Neural progenitor cell (in vitro differentiated cells): ENCODE results near the gene RABEPK. TPM values are rescaled to one million over a fixed set of nuclear protein-coding genes. Genes with fewer than 3 reads are reported as not detected.

Experiments
- DNase-seq: peaks from one replicate; pipeline ENCODE4 v3.0.0-alpha.2; 2016; ENCODE audit warnings: low spot score
- H2AFZ ChIP-seq: fragments of 200-600 bp; sonication (generic); replicated peaks from 2 replicates; pipeline ENCODE4 v1.6.1; 2016; ENCODE audit warnings: antibody characterized with exemption
- H3F3A ChIP-seq: fragments of 200-600 bp; sonication (generic); 2 replicates; pipeline ENCODE4 v1.6.1; 2016; ENCODE audit warnings: antibody characterized with exemption, low read depth
- H3K27ac ChIP-seq: fragments of 200-600 bp; sonication (generic); 2 replicates; pipeline ENCODE4 v1.5.1; 2016; ENCODE audit warnings: mild to moderate bottlenecking
- H3K27me3 ChIP-seq: fragments of 200-600 bp; sonication (generic); 2 replicates; pipeline ENCODE4 v1.6.1; 2016; ENCODE audit warnings: mild to moderate bottlenecking, moderate library complexity
- H3K36me3 ChIP-seq: fragments of 200-600 bp; sonication (generic); 2 replicates; pipeline ENCODE4 v1.5.1; 2016
- H3K4me1 ChIP-seq: fragments of 200-600 bp; sonication (generic); 2 replicates; pipeline ENCODE4 v1.6.1; 2016; ENCODE audit warnings: mixed run types
- H3K4me2 ChIP-seq: fragments of 200-600 bp; sonication (generic); 2 replicates; pipeline ENCODE4 v1.6.1; 2016
- H3K4me3 ChIP-seq: fragments of 200-600 bp; sonication (generic); 2 replicates; pipeline ENCODE4 v1.5.1; 2016
- H3K79me2 ChIP-seq: fragments of 200-600 bp; sonication (generic); 2 replicates; pipeline ENCODE4 v1.6.1; 2016; ENCODE audit warnings: low read depth
- H3K9ac ChIP-seq: fragments of 200-600 bp; sonication (generic); 2 replicates; pipeline ENCODE4 v1.6.1; 2016
- H3K9me3 ChIP-seq: fragments of 200-600 bp; sonication (generic); 2 replicates; pipeline ENCODE4 v1.5.1; 2016; ENCODE audit warnings: low read depth
- H4K20me1 ChIP-seq: fragments of 200-600 bp; sonication (generic); 2 replicates; pipeline ENCODE4 v1.6.1; 2016; ENCODE audit warnings: low read depth
- H3K27ac Mint-ChIP-seq: 3 replicates; pipeline ENCODE4 v1.8.0; 2021; ENCODE audit warnings: mixed read lengths
- H3K27me3 Mint-ChIP-seq: 2 replicates; pipeline ENCODE4 v1.8.0; 2022; ENCODE audit warnings: low read depth, mild to moderate bottlenecking, inconsistent platforms, moderate library complexity, mixed read lengths; ENCODE audit not compliant: insufficient read depth
- H3K36me3 Mint-ChIP-seq: 3 replicates; pipeline ENCODE4 v1.8.0; 2021; ENCODE audit warnings: mixed read lengths
- H3K4me1 Mint-ChIP-seq: 3 replicates; pipeline ENCODE4 v1.8.0; 2021; ENCODE audit warnings: mixed read lengths
- H3K4me3 Mint-ChIP-seq: 3 replicates; pipeline ENCODE4 v1.8.0; 2021; ENCODE audit warnings: mild to moderate bottlenecking, moderate library complexity, mixed read lengths
- H3K9me3 Mint-ChIP-seq: 3 replicates; pipeline ENCODE4 v1.8.0; 2020; ENCODE audit warnings: mixed read lengths
- EZH2 ChIP-seq: fragments of 200-600 bp; sonication (generic); IDR thresholded peaks from 2 replicates; pipeline ENCODE4 v1.6.1; 2017; ENCODE audit warnings: antibody characterized with exemption, mild to moderate bottlenecking, moderate library complexity
- EZH2phosphoT487 ChIP-seq: fragments of 200-600 bp; sonication (generic); IDR thresholded peaks from 2 replicates; pipeline ENCODE4 v1.6.1; 2017; ENCODE audit warnings: antibody characterized with exemption
- total RNA-seq: library from RNA; depleted of rRNA; stranded (reverse); fragments of >200 nt; gene quantifications from 2 replicates; pipeline ENCODE4 v1.2.3, GENCODE V29; 2015; ENCODE audit warnings: low replicate concordance
- TF ChIP-seq, protein P1 (sequence below): fragments of 200-600 bp; sonication (generic); IDR thresholded peaks from 2 replicates; pipeline ENCODE4 v1.5.1; 2017; ENCODE audit warnings: antibody characterized with exemption, mild to moderate bottlenecking

RABEPK gene
- total RNA-seq, 1 donor from 2014 or later = 7.8 TPM

DNA sequence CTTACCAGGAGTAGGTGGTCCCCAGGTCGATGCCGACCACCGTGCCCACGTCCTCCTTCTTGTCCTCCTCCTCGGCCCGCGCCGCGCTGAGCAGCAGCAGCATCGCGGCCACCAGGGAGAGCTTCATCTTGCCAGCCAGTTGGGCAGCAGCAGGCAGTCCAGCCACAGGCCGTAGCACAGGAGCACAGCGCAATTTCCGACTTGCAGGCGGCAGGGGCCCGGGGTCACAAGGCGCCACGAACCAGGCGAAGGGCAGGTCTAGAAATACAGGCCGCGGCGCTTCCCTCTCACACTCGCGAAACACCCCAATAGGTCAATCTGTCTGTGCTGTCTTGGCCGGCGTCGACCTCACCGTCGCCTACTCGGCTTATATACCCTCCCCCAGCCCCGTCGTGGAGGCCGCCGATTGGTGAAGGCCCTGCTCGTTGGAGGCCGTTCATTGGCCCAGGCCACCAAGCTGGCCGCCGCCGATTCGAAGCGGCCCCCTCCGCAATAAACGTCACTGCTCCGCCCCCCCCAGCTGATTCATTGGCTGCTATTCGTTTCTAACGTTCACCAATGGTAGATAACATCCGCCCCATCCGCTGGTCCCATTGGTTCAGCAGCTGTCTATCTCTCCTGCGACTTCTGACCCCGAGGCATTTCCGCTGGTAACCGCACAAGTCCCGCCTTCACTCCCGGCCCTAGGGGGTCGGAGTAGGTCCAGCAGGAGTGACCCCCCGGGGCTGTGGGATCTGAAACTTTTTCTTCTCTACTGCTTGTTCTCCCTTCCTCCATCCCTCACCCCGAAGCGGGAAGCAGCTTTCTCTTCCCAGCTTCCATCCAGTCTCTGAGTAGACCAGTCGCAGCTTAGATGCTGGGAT is 40.9 kb downstream of the RABEPK start, which contains the start of gene HSPA5:
HSPA5 (minus strand) TSS at position 344 of the 863 bp plus-strand sequence; CDS start at position 127, 217 bp downstream.
- peaks cover 58% of the 10 kb centered on the region for H3K79me2 ChIP-seq
- H3K27ac ChIP-seq = peak within 1 kb of the TSS; percentile 98
- H3K36me3 Mint-ChIP-seq = peaks cover 41% of the 10 kb centered on the region

DNA sequence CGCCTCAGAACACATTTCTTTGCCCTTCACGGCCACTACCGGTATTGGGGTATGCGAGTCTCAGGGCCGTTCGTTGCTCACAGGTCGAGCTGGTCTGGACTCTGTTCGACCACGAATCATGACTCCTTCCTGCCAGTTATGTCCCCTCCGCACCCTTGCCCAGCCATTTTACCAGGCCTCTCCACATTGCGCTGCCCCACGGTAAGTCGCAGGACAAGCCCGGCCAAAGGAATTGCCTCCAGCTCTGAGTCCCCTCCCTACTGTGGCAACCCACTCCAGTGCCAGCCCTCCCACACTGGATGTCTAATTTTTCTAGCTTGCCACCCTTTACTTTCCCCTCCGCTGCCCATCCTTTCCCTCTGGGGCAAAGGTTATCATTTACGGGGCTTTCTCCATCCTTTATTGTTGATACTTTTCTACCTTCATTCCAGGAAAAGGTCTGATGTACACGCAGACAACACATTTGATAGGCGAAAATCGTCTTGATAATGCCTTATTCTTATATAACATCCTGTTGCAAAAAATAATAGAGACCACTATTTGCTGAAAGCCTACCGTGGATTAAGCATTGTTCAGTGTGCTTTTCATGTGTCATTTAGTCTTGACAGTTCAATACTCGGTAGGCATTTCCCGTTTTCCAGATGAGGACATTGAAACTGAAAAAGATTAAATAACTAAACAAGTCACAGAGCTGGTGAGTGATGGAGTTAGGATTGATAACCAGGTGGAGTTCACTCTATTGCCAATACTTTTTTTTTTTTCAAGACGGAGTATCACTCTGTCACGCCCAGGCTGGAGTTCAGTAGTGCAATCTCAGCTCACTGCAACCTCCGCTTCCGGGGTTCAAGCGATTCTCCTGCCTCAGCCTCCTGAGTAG is 41.8 kb downstream of the RABEPK start:
- Mint-ChIP-seq H3K9me3 (no peaks in the 10 kb centered on the region), H3K4me3 (peak overlapping the region; percentile 98), H3K27me3 (peaks cover 11% of the 10 kb centered on the region), H3K4me1 (peaks cover 25% of the 10 kb centered on the region), H3K36me3 (peaks cover 33% of the 10 kb centered on the region), H3K27ac (peak overlapping the region; percentile 99)
- Histone ChIP-seq H3K27me3 (no peaks in the 10 kb centered on the region), H3F3A (peaks cover 28% of the 10 kb centered on the region), H3K4me3 (peak overlapping the region; percentile 88), H3K4me2 (peak overlapping the region; percentile 94), H3K36me3 (peaks cover 15% of the 10 kb centered on the region), H3K4me1 (peaks cover 28% of the 10 kb centered on the region), H4K20me1 (peaks cover 39% of the 10 kb centered on the region), H3K9me3 (no peaks in the 10 kb centered on the region), H2AFZ (peak overlapping the region; percentile 81), H3K9ac (peak overlapping the region; percentile 98), H3K79me2 (peaks cover 49% of the 10 kb centered on the region), H3K27ac (peak overlapping the region; percentile 92)
- TF ChIP-seq, protein P1, sequence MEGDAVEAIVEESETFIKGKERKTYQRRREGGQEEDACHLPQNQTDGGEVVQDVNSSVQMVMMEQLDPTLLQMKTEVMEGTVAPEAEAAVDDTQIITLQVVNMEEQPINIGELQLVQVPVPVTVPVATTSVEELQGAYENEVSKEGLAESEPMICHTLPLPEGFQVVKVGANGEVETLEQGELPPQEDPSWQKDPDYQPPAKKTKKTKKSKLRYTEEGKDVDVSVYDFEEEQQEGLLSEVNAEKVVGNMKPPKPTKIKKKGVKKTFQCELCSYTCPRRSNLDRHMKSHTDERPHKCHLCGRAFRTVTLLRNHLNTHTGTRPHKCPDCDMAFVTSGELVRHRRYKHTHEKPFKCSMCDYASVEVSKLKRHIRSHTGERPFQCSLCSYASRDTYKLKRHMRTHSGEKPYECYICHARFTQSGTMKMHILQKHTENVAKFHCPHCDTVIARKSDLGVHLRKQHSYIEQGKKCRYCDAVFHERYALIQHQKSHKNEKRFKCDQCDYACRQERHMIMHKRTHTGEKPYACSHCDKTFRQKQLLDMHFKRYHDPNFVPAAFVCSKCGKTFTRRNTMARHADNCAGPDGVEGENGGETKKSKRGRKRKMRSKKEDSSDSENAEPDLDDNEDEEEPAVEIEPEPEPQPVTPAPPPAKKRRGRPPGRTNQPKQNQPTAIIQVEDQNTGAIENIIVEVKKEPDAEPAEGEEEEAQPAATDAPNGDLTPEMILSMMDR = no peak
- TF ChIP-seq EZH2phosphoT487 = no peak
- TF ChIP-seq EZH2 = no peak
- DNase-seq = no peak

More for the DNA sequence above, 40.9 kb downstream of the RABEPK start, which contains the start of gene HSPA5:
- TF ChIP-seq, protein P1 = peak; percentile 37
- TF ChIP-seq EZH2 (no peak), EZH2phosphoT487 (no peak)
- H3K4me1 Mint-ChIP-seq = peaks cover 33% of the 10 kb centered on the region
- H3K36me3 ChIP-seq = peaks cover 22% of the 10 kb centered on the region
- no peaks in the 10 kb centered on the region for H3K9me3 ChIP-seq
- H3K9me3 Mint-ChIP-seq = no peaks in the 10 kb centered on the region
- H3K27ac Mint-ChIP-seq = peak within 1 kb of the TSS; percentile 99
- peak within 1 kb of the TSS; percentile 88 for H3K4me3 ChIP-seq
- no peaks in the 10 kb centered on the region for H3K27me3 ChIP-seq
- peaks cover 37% of the 10 kb centered on the region for H3F3A ChIP-seq
- peak within 1 kb of the TSS; percentile 94 for H3K4me2 ChIP-seq
- peaks cover 48% of the 10 kb centered on the region for H4K20me1 ChIP-seq
- H3K9ac ChIP-seq = peak within 1 kb of the TSS; percentile 100
- peak within 1 kb of the TSS; percentile 81 for H2AFZ ChIP-seq
- H3K4me1 ChIP-seq = peaks cover 28% of the 10 kb centered on the region
- peaks cover 11% of the 10 kb centered on the region for H3K27me3 Mint-ChIP-seq
- DNase-seq = peak; percentile 99
- peak within 1 kb of the TSS; percentile 98 for H3K4me3 Mint-ChIP-seq

DNA sequence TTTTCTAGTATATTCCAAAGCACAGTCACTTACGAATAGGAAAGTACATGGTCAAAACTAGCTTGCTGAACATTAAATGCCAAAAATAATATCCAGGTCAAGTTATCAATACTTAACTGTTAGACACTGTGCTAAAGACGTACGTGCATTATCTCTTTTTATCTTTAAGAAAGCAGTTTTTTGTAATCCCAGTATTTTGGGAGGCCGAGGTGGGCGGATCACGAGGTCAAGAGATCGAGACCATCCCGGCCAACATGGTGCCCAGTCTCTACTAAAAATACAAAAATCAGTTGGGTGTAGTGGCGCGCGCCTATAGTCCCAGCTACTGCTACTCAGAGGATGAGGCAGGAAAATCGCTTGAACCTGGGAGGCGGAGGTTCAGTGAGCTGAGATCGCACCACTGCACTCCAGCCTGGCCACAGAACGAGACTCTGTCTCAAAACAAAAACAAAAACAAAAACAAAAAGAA is 43.5 kb downstream of the RABEPK start:
- H3K4me1 ChIP-seq = peaks cover 15% of the 10 kb centered on the region
- H3K27ac ChIP-seq = no peak overlapping the region
- Mint-ChIP-seq H3K36me3 (peaks cover 18% of the 10 kb centered on the region), H3K9me3 (no peaks in the 10 kb centered on the region), H3K4me1 (peaks cover 10% of the 10 kb centered on the region), H3K27me3 (peaks cover 14% of the 10 kb centered on the region), H3K4me3 (no peak overlapping the region), H3K27ac (no peak overlapping the region)
- H3K4me3 ChIP-seq = no peak overlapping the region
- H3K36me3 ChIP-seq = peaks cover 5% of the 10 kb centered on the region
- no peak overlapping the region for H2AFZ ChIP-seq
- H3K9me3 ChIP-seq = no peaks in the 10 kb centered on the region
- H3K79me2 ChIP-seq = peaks cover 32% of the 10 kb centered on the region
- no peak for TF ChIP-seq EZH2
- H3K9ac ChIP-seq = no peak overlapping the region
- no peak for DNase-seq
- H3K27me3 ChIP-seq = no peaks in the 10 kb centered on the region
- peaks cover 22% of the 10 kb centered on the region for H4K20me1 ChIP-seq
- peaks cover 12% of the 10 kb centered on the region for H3F3A ChIP-seq
- H3K4me2 ChIP-seq = no peak overlapping the region
